Heart left ventricle (tissue), 13 donors: ENCODE results near the gene TSSK3.

ENCODE experiments used
- CTCF ChIP-seq, 12 donors: fragments of 200-600 bp; sonication (generic) in 4 of 12; IDR thresholded peaks; one replicate each; pipeline versions ENCODE4 v1.5.0 to v1.8.0; 2018 to 2022; ENCODE audit warnings: antibody characterized with exemption in 12 of 12, mild to moderate bottlenecking in 5 of 12
- POLR2A ChIP-seq, 2 donors: fragments of 450-650 bp; IDR thresholded peaks; one replicate each; pipeline ENCODE4 v1.6.1; 2017; ENCODE audit warnings: antibody characterized with exemption in 2 of 2, mild to moderate bottlenecking in 2 of 2, moderate library complexity in 2 of 2
- donor health status: ischemic (EF 13 %, LVEDD 7.1; RV severe dilation, severe dysfunction).
- donor health status: DM: no; HTN: yes; CAD: no.
- donor health status: DM: no; HTN: no; CAD: no.
- donor health status: ischemic (EF 25% LVEDD 6.9; RV normal size, moderate dysfunction).
- donor health status: ischemic (EF 25% LVEDD 5.7; RV mildly dilated, moderate dysfunction).
- donor health status: ischemic (EF 35%, LVEDD 5.7; RV mildly dilated, moderate dysfunction).
- donor health status: nonischemic (EF 11% LVEDD 7.7; RV severe dilation, severe dysfunction).
- donor health status: DM: yes; HTN: yes; CAD: no.
- donor health status: PGD.
- donor health status: ischemic (EF 29% LVEDD 5.4; RV normal size, mild dysfunction).
- donor health status: nonischemic (EF 23%, LVEDD 6.1; RV moderate dilation, normal function).

- TF ChIP-seq CTCF (IDR thresholded peaks at IDR 0.05) (no peak), POLR2A (IDR thresholded peaks at IDR 0.05) (no peak)
Observed at GRCh38 chr1:32390904-32391870, 28.8 kb downstream of the TSSK3 start.
